ENCODE results near the gene PSME4.

DNA sequence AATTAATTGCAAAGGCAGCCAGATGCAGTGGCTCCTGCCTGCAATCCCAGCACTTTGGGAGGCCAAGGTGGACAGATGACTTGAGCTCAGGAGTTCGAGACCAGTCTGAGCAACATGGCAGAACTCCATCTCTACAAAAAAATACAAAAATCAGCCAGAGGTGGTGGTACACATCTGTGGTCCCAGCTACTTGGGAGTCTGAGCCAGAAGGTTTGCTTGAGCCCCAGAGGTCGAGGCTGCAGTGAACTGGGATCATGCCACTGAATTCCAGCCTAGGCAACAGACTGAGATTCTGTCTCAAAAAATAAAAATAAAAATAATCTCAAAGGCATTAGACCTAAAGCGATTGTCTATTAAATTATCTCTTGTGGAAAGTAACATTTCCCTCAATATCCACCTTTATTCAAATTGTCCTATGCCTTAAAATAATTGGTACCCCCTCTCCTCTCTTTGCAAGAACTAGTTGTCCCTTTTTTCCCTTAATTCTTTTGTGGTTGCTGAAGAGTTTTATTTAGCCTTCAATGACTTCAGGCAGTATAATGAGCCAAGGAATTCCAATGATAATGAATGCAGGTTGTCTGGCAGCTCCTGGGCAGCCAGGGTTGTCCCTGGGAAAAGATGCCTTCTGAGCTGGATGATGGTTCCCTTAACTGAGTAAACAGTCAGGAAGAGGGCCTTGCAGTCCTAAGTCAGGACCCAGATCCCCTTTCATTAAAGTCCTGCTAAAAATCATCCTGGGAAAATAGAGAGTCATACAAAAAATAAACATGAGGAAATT, 143.2 kb downstream of the PSME4 start:
- no peak for TF ChIP-seq POLR2AphosphoS5 (IDR thresholded peaks at IDR 0.05)
- TF ChIP-seq POLR2A (IDR thresholded peaks at IDR 0.05), result no peak
- TF ChIP-seq, protein P1, sequence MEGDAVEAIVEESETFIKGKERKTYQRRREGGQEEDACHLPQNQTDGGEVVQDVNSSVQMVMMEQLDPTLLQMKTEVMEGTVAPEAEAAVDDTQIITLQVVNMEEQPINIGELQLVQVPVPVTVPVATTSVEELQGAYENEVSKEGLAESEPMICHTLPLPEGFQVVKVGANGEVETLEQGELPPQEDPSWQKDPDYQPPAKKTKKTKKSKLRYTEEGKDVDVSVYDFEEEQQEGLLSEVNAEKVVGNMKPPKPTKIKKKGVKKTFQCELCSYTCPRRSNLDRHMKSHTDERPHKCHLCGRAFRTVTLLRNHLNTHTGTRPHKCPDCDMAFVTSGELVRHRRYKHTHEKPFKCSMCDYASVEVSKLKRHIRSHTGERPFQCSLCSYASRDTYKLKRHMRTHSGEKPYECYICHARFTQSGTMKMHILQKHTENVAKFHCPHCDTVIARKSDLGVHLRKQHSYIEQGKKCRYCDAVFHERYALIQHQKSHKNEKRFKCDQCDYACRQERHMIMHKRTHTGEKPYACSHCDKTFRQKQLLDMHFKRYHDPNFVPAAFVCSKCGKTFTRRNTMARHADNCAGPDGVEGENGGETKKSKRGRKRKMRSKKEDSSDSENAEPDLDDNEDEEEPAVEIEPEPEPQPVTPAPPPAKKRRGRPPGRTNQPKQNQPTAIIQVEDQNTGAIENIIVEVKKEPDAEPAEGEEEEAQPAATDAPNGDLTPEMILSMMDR (IDR thresholded peaks at IDR 0.05), result no peak

Measured in prostate gland (tissue), 2 donors.